ENCODE data around the gene NAIF1.
A peak's percentile ranks its signal among the peaks of the same experiment; 100 is the strongest.
"Not testable (repeated sequence)": the region's sequence is repeated elsewhere in the genome, so short reads cannot be mapped to it uniquely, and the experiment has no call there.

Gene NAIF1

GRCh38 chr9:128066713-128067644 is at the start of gene NAIF1:
Gene NAIF1, minus strand, starts transcription at chr9:128067320. Its CDS starts 219 bp downstream, at chr9:128067101.
- no peak for TF ChIP-seq CTCF (IDR thresholded peaks at IDR 0.05; ENCODE audit: insufficient read depth, missing control alignments)
- FAIRE-seq, result no peak
- DNase-seq (ENCODE audit: insufficient read length, low spot score), result peak; percentile 94

GRCh38 chr9:128116104-128117083 is 49.3 kb upstream of the NAIF1 start:
- no peak for FAIRE-seq
- no peak for DNase-seq (ENCODE audit: insufficient read length, low spot score)
- no peak for TF ChIP-seq CTCF (IDR thresholded peaks at IDR 0.05; ENCODE audit: insufficient read depth, missing control alignments)

- no peak for TF ChIP-seq CTCF (IDR thresholded peaks at IDR 0.05; ENCODE audit: insufficient read depth, missing control alignments)
- DNase-seq (ENCODE audit: insufficient read length, low spot score) (no peak), FAIRE-seq (no peak)
Observed at GRCh38 chr9:128115187-128116103, 48.3 kb upstream of the NAIF1 start.

GRCh38 chr9:128114326-128115186 is 47.4 kb upstream of the NAIF1 start:
- FAIRE-seq, result no peak
- no peak for TF ChIP-seq CTCF (IDR thresholded peaks at IDR 0.05; ENCODE audit: insufficient read depth, missing control alignments)
- DNase-seq (ENCODE audit: insufficient read length, low spot score), result no peak

- no peak for DNase-seq (ENCODE audit: insufficient read length, low spot score)
- no peak for TF ChIP-seq CTCF (IDR thresholded peaks at IDR 0.05; ENCODE audit: insufficient read depth, missing control alignments)
- no peak for FAIRE-seq
Observed at GRCh38 chr9:128113526-128114325, 46.6 kb upstream of the NAIF1 start.

GRCh38 chr9:128111726-128112125 is 44.6 kb upstream of the NAIF1 start:
- not testable (repeated sequence) for FAIRE-seq; DNase-seq (ENCODE audit: insufficient read length, low spot score)

All from D721Med (cell line).